Vagina (tissue), 2 donors: ENCODE results near the gene NPAS3.

ENCODE experiments used
- POLR2A ChIP-seq, 2 donors: fragments of 450-650 bp; IDR thresholded peaks; one replicate each; pipeline ENCODE4 v1.6.1; 2017; ENCODE audit warnings: antibody characterized with exemption in 2 of 2, mild to moderate bottlenecking in 2 of 2, moderate library complexity in 2 of 2
- TF ChIP-seq, protein P1 (sequence below), 3 experiments: fragments of 450-650 bp in 2 of 3; fragments of 200-600 bp in 1 of 3; sonication (generic) in 1 of 3; IDR thresholded peaks; one replicate each; pipeline ENCODE4 v1.5.1; 2017 to 2019; ENCODE audit warnings: antibody characterized with exemption in 3 of 3, mild to moderate bottlenecking in 2 of 3, moderate library complexity in 2 of 3

DNA sequence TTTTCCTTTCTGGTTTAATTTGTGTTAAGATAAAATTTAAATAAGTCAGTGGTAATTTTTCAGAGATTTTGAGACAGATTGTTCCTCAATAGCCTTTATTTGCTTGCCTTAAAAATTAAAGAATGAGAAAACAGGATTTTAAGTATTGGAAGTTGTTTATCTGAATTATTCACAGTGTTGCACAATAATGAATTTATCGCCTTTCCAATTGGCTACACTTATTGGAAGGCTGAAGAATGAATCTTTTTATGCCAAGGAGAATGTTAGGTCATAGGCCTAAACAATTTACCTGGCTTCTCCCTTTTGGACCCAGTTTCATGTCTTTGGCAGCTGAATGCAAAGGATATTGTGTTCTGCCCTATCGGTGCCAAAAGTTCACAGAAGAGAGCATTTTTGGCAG lies 250.2 kb downstream of the NPAS3 start:
- TF ChIP-seq, protein P1, sequence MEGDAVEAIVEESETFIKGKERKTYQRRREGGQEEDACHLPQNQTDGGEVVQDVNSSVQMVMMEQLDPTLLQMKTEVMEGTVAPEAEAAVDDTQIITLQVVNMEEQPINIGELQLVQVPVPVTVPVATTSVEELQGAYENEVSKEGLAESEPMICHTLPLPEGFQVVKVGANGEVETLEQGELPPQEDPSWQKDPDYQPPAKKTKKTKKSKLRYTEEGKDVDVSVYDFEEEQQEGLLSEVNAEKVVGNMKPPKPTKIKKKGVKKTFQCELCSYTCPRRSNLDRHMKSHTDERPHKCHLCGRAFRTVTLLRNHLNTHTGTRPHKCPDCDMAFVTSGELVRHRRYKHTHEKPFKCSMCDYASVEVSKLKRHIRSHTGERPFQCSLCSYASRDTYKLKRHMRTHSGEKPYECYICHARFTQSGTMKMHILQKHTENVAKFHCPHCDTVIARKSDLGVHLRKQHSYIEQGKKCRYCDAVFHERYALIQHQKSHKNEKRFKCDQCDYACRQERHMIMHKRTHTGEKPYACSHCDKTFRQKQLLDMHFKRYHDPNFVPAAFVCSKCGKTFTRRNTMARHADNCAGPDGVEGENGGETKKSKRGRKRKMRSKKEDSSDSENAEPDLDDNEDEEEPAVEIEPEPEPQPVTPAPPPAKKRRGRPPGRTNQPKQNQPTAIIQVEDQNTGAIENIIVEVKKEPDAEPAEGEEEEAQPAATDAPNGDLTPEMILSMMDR (IDR thresholded peaks at IDR 0.05): no peak
- no peak for TF ChIP-seq POLR2A (IDR thresholded peaks at IDR 0.05)
